K562 (cell line): ENCODE results near the gene SLC4A4. TPM values are rescaled to one million over a fixed set of nuclear protein-coding genes. Genes with fewer than 3 reads are reported as not detected.

Source experiments
- ATAC-seq: fragments of 200-7000 bp; cut with Tn5 transposase; 3 replicates; pipeline ENCODE4 v1.9.1; 2020; ENCODE audit warnings: moderate library complexity
- BruUV-seq: library from RNA; stranded (reverse); fragments of 400-500 nt; replicated peaks from 2 replicates; lab custom pipeline; 2021; lab: Mats Ljungman, UMichigan
- CTCF ChIA-PET: fragments of 300-600 bp; formaldehyde crosslinking; extraction: SDS; loops from one replicate; lab custom pipeline; 2021; ENCODE audit warnings: low intra/inter-chr PET ratio; lab: Yijun Ruan, JAX
- POLR2A ChIA-PET: fragments of 300-600, 350-650 bp; sonication (Branson Sonifier 250); formaldehyde crosslinking; extraction: SDS; loops from one replicate; lab custom pipeline; 2021; ENCODE audit warnings: antibody characterized with exemption, inconsistent platforms; lab: Yijun Ruan, JAX
- DNase-seq, 4 experiments: peaks; one replicate each; pipeline versions ENCODE4 v3.0.0 to v3.0.0-alpha.2; 2011 to 2018; ENCODE audit warnings: low spot score in 3 of 4, mixed read lengths in 3 of 4; ENCODE audit errors: extremely low read depth in 1 of 4
- FAIRE-seq: peaks from 2 replicates; lab custom pipeline; 2011; peaks lifted over from hg19 to GRCh38; lab: Jason Lieb, UNC
- H2AFZ ChIP-seq: 2 replicates; pipeline ENCODE4 v1.6.0; 2011; ENCODE audit warnings: low read depth, low read length, control low read depth, inconsistent platforms
- H3K27ac ChIP-seq: fragments of 200-600 bp; 3 replicates; pipeline ENCODE4 v1.8.0; 2011; ENCODE audit warnings: low read depth, mild to moderate bottlenecking, control low read depth, inconsistent platforms, low read length, moderate library complexity, mixed read lengths; ENCODE audit errors: extremely low read depth
- H3K27me3 ChIP-seq, 2 experiments: fragments of 300-600 bp in 1 of 2; 2 replicates in 1 of 2; 3 replicates in 1 of 2; pipeline versions ENCODE4 v1.6.0 to v1.8.0; 2011; ENCODE audit warnings: inconsistent platforms in 2 of 2, low read length in 2 of 2, mild to moderate bottlenecking in 1 of 2, mixed read lengths in 1 of 2, moderate library complexity in 1 of 2; ENCODE audit not compliant: control insufficient read depth in 2 of 2, insufficient read depth in 2 of 2
- H3K36me3 ChIP-seq: fragments of 300-600 bp; 3 replicates; pipeline ENCODE4 v1.8.0; 2011; ENCODE audit warnings: mild to moderate bottlenecking, low read length, inconsistent platforms; ENCODE audit not compliant: control insufficient read depth, insufficient read depth
- H3K4me1 ChIP-seq, 2 experiments: fragments of 200-600 bp in 1 of 2; replicated peaks in 1 of 2; 2 replicates in 1 of 2; 3 replicates in 1 of 2; pipeline versions ENCODE4 v1.5.1 to v1.8.0; 2011; ENCODE audit warnings: inconsistent platforms in 2 of 2, low read length in 2 of 2, mild to moderate bottlenecking in 1 of 2, mixed read lengths in 1 of 2, moderate library complexity in 1 of 2; ENCODE audit not compliant: control insufficient read depth in 2 of 2, insufficient read depth in 2 of 2
- H3K4me2 ChIP-seq: 2 replicates; pipeline ENCODE4 v1.6.1; 2011; ENCODE audit warnings: low read length, control low read depth, inconsistent platforms, mixed read lengths; ENCODE audit not compliant: insufficient read depth
- H3K4me3 ChIP-seq: fragments of 200-600 bp; sonication (generic), shearing (Covaris generic); 2 replicates; pipeline ENCODE4 v1.5.1; 2016; ENCODE audit warnings: control low read depth, inconsistent platforms
- H3K79me2 ChIP-seq: fragments of 200-600 bp; 3 replicates; pipeline ENCODE4 v1.8.0; 2011; ENCODE audit warnings: low read length, inconsistent platforms; ENCODE audit not compliant: control insufficient read depth, insufficient read depth
- H3K9ac ChIP-seq, 2 experiments: 2 replicates each; pipeline versions ENCODE4 v1.6.0 to v1.6.1; 2011; ENCODE audit warnings: low read depth in 2 of 2, low read length in 2 of 2, control low read depth in 1 of 2, inconsistent platforms in 1 of 2, mild to moderate bottlenecking in 1 of 2, mixed read lengths in 1 of 2; ENCODE audit not compliant: insufficient read depth in 1 of 2
- H3K9me1 ChIP-seq: one replicate; pipeline ENCODE4 v1.6.0; 2011; ENCODE audit warnings: inconsistent platforms, mild to moderate bottlenecking, low read length, moderate library complexity; ENCODE audit not compliant: control insufficient read depth, insufficient read depth
- H3K9me3 ChIP-seq: replicated peaks from 2 replicates; pipeline ENCODE4 v1.5.1; 2011; ENCODE audit warnings: low read depth, low read length, inconsistent platforms; ENCODE audit not compliant: control insufficient read depth, insufficient read depth
- H4K20me1 ChIP-seq: replicated peaks from 2 replicates; pipeline ENCODE4 v1.6.1; 2011; ENCODE audit warnings: low read length, inconsistent platforms, mixed read lengths; ENCODE audit not compliant: control insufficient read depth, insufficient read depth
- CREB3L1 ChIP-seq: fragments of 450-650 bp; IDR thresholded peaks from 2 replicates; pipeline ENCODE4 v1.6.1; 2014; ENCODE audit warnings: low read depth, mild to moderate bottlenecking, moderate library complexity, borderline replicate concordance
- GTF3C2 ChIP-seq: IDR thresholded peaks from 3 replicates; pipeline ENCODE4 v1.6.1; 2011; ENCODE audit warnings: borderline replicate concordance, mild to moderate bottlenecking, moderate library complexity; ENCODE audit not compliant: insufficient read length; ENCODE audit errors: extremely low read depth
- HDAC1 ChIP-seq, 2 experiments: fragments of 450-650 bp; IDR thresholded peaks; 2 replicates each; pipeline ENCODE4 v1.6.1; 2016 to 2017; ENCODE audit warnings: inconsistent platforms in 1 of 2, mild to moderate bottlenecking in 1 of 2, moderate library complexity in 1 of 2
- HES1 ChIP-seq: fragments of 450-650 bp; IDR thresholded peaks from 2 replicates; pipeline ENCODE4 v1.6.1; 2016; ENCODE audit warnings: low read depth, mild to moderate bottlenecking, moderate library complexity
- KLF1 ChIP-seq: fragments of 450-650 bp; IDR thresholded peaks from 2 replicates; pipeline ENCODE4 v1.6.1; 2016; ENCODE audit warnings: missing genetic modification characterization, missing compliant biosample characterization
- NFATC3 ChIP-seq: fragments of 450-650 bp; IDR thresholded peaks from 2 replicates; pipeline ENCODE4 v1.6.1; 2017; ENCODE audit warnings: mild to moderate bottlenecking
- RFX7 ChIP-seq: fragments of 250-450 bp; sonication (Bioruptor Pico); IDR thresholded peaks from 2 replicates; pipeline ENCODE4 v1.5.1; 2021; ENCODE audit warnings: mild to moderate bottlenecking
- SAFB2 ChIP-seq: fragments of 200-400 bp; formaldehyde crosslinking; IDR thresholded peaks from 2 replicates; pipeline ENCODE4 v1.6.1; 2018; ENCODE audit warnings: borderline replicate concordance, low read length, low read depth, moderate library complexity; ENCODE audit not compliant: severe bottlenecking
- ZFPM2 ChIP-seq: fragments of 250-450 bp; sonication (Bioruptor Pico); IDR thresholded peaks from 2 replicates; pipeline ENCODE4 v1.5.1; 2022; ENCODE audit warnings: mild to moderate bottlenecking
- ZNF239 ChIP-seq: fragments of 250-450 bp; sonication (Bioruptor Pico); IDR thresholded peaks from 2 replicates; pipeline ENCODE4 v1.4.0; 2020; ENCODE audit warnings: mild to moderate bottlenecking
- ZNF280A ChIP-seq: fragments of 450-650 bp; IDR thresholded peaks from 2 replicates; pipeline ENCODE4 v1.6.1; 2018; ENCODE audit warnings: mild to moderate bottlenecking, low read depth; ENCODE audit not compliant: partially characterized antibody
- ZNF311 ChIP-seq: fragments of 250-450 bp; sonication (Bioruptor Pico); IDR thresholded peaks from 2 replicates; pipeline ENCODE4 v1.4.0; 2020; ENCODE audit warnings: mild to moderate bottlenecking, moderate library complexity
- ZNF76 ChIP-seq: fragments of 250-450 bp; sonication (Bioruptor Pico); IDR thresholded peaks from 2 replicates; pipeline ENCODE4 v1.4.0; 2020; ENCODE audit warnings: mild to moderate bottlenecking, moderate library complexity, borderline replicate concordance
- WGBS: fragments of 100-300 bp; shearing (Covaris generic); methylation state at CpG from one replicate; pipeline ENCODE4 v1.1.6; 2016; ENCODE audit warnings: low coverage, mixed read lengths; ENCODE audit not compliant: insufficient coverage; ENCODE audit errors: missing lambda C conversion rate; 5-methylcytosine and 5-hydroxymethylcytosine counted together
- in situ Hi-C: fragments of 300-500 bp; cut with MboI; formaldehyde crosslinking; loops from 4 replicates; pipeline ENCODE4 v1.15.0; 2018; ENCODE audit warnings: inconsistent platforms, mixed read lengths
- intact Hi-C: fragments of 100-400 bp; cut with micrococcal nuclease; formaldehyde crosslinking; loops from 2 replicates; pipeline ENCODE4 v1.14.2; 2022
- polyA plus RNA-seq, 8 experiments: library from polyadenylated mRNA; depleted of rRNA in 4 of 8; stranded (reverse) in 5 of 8; unstranded in 3 of 8; fragments of >200 nt; fragmentation: Nextera tagmentation in 2 of 8; fragmentation: Illumina TruSeq in 1 of 8; extraction: Ambion mirVana in 2 of 8; extraction: Trizol in 1 of 8; gene quantifications; 2 replicates each; pipeline versions ENCODE4 v1.2.1 to v1.2.3, GENCODE V29; 2011 to 2014; ENCODE audit warnings: inconsistent platforms in 1 of 8, missing spikeins in 1 of 8
- total RNA-seq, 7 experiments: library from RNA; depleted of rRNA in 6 of 7; stranded (reverse); fragments of >200 nt in 6 of 7; fragmentation: Illumina TruSeq in 2 of 7; extraction: Trizol in 2 of 7; gene quantifications; 2 replicates each; pipeline versions ENCODE4 v1.2.1 to v1.2.3, GENCODE V29; 2011 to 2021; ENCODE audit warnings: low replicate concordance in 1 of 7
- TF ChIP-seq, protein P1 (sequence below): sonication (generic); IDR thresholded peaks from 2 replicates; pipeline ENCODE4 v1.6.1; 2016

Gene SLC4A4
- total and polyA plus RNA-seq, 9 of the 15 experiments (the other 6 are each of a cell fraction or from before 2014, with no cell fraction given) = 0.01 to 0.18 (median 0.07) TPM; not detected in 2

DNA sequence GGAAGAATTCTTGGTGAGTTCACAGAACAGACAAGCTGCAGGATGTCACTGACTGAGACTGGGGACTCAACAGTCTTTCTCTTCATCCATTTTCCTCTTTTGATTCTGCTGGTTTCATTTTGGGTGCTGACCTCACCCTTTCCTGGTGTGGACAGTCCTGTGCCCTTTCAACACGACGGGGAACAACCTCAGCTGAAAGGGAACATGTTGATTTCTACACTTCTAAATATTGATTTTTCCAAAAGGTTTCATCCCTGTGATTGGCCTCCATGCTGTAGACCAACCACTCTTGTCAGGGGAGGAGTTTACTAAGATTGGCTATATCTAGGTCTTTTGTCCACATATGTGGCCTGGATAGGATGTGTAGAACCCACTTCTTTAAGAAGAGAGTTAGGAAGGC is 91.8 kb downstream of the SLC4A4 start:
- Histone ChIP-seq H3K9ac (no peak overlapping the region), H3K27ac (no peak overlapping the region), H3K4me3 (no peak overlapping the region), H3K9me3 (no peaks in the 10 kb centered on the region), H3K9me1 (no peaks in the 10 kb centered on the region), H3K4me1 (no peaks in the 10 kb centered on the region), H3K27me3 (no peaks in the 10 kb centered on the region), H3K36me3 (no peaks in the 10 kb centered on the region), H2AFZ (no peak overlapping the region), H3K4me2 (no peak overlapping the region), H4K20me1 (no peaks in the 10 kb centered on the region), H3K79me2 (no peaks in the 10 kb centered on the region)
- no peak for ATAC-seq
- in situ Hi-C loops (no loop called here), intact Hi-C loops (no loop called here)
- 0% methylated on average over 2 of the region's 2 CpGs for WGBS
- no TSS peak for BruUV-seq
- ChIA-PET POLR2A (no interaction called here), CTCF (no interaction called here)
- FAIRE-seq = no peak
- no peak for DNase-seq
- TF ChIP-seq RFX7 (CRISPR knock-in tag) (no peak), GTF3C2 (no peak), HDAC1 (IDR thresholded peaks at IDR 0.05) (no peak), NFATC3 (no peak), ZNF239 (CRISPR knock-in tag) (no peak), HES1 (no peak), KLF1 (tag) (no peak), ZFPM2 (CRISPR knock-in tag) (no peak), CREB3L1 (no peak), ZNF280A (no peak), SAFB2 (no peak), ZNF311 (no peak), ZNF76 (CRISPR knock-in tag) (no peak)
- TF ChIP-seq, protein P1, sequence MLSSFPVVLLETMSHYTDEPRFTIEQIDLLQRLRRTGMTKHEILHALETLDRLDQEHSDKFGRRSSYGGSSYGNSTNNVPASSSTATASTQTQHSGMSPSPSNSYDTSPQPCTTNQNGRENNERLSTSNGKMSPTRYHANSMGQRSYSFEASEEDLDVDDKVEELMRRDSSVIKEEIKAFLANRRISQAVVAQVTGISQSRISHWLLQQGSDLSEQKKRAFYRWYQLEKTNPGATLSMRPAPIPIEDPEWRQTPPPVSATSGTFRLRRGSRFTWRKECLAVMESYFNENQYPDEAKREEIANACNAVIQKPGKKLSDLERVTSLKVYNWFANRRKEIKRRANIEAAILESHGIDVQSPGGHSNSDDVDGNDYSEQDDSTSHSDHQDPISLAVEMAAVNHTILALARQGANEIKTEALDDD = no peak
